T-helper 2 cell (primary cell): ENCODE measurements around the gene IFT25.

Experiments
- DNase-seq, 5 experiments: peaks; one replicate each; pipeline versions ENCODE4 v3.0.0 to v3.0.0-alpha.2; 2012 to 2022

The IFT25 gene

GRCh38 chr1:53927376-53927881, 18.1 kb downstream of the IFT25 start:
- DNase-seq = no peak

- peak in 1 of 5 experiments; percentile 56 for DNase-seq
Observed at GRCh38 chr1:53919675-53920066, 25.8 kb downstream of the IFT25 start.

- DNase-seq = no peak
Observed at GRCh38 chr1:53918343-53918742, 27.2 kb downstream of the IFT25 start.

GRCh38 chr1:53913352-53914033, 32.0 kb downstream of the IFT25 start:
- peak in 1 of 5 experiments; percentile 16 for DNase-seq

- no peak for DNase-seq
Observed at GRCh38 chr1:53911442-53911841, 34.1 kb downstream of the IFT25 start.

- DNase-seq = no peak
Observed at GRCh38 chr1:53909946-53910345, 35.6 kb downstream of the IFT25 start.

GRCh38 chr1:53906121-53906520, 39.4 kb downstream of the IFT25 start:
- no peak for DNase-seq

GRCh38 chr1:53905509-53905908, 40.0 kb downstream of the IFT25 start:
- no peak for DNase-seq

- DNase-seq = no peak
Observed at GRCh38 chr1:53902235-53903138, 43.0 kb downstream of the IFT25 start.

GRCh38 chr1:53899708-53900107, 45.8 kb downstream of the IFT25 start:
- no peak for DNase-seq

- no peak for DNase-seq
Observed at GRCh38 chr1:53899206-53899628, 46.3 kb downstream of the IFT25 start.

- DNase-seq = no peak
Observed at GRCh38 chr1:53896635-53897229, 48.8 kb downstream of the IFT25 start.

GRCh38 chr1:53895421-53895820, 50.1 kb downstream of the IFT25 start:
- no peak for DNase-seq

- DNase-seq = no peak
Observed at GRCh38 chr1:53894644-53895043, 50.9 kb downstream of the IFT25 start.

GRCh38 chr1:53893999-53894636, 51.4 kb downstream of the IFT25 start, which contains the start of gene DIO1:
DIO1 (plus strand) TSS chr1:53894187; CDS start chr1:53894211, 24 bp downstream.
- DNase-seq = no peak

- DNase-seq = no peak
Observed at GRCh38 chr1:53892911-53893310, 52.6 kb downstream of the IFT25 start.

GRCh38 chr1:53891678-53892077, 53.8 kb downstream of the IFT25 start:
- no peak for DNase-seq

- DNase-seq = no peak
Observed at GRCh38 chr1:53891018-53891417, 54.5 kb downstream of the IFT25 start.

GRCh38 chr1:53890522-53890941, 55.0 kb downstream of the IFT25 start:
- DNase-seq = peak in 1 of 5 experiments; percentile 29

GRCh38 chr1:53889304-53890298, 55.9 kb downstream of the IFT25 start, which contains the start of gene YIPF1:
YIPF1 (minus strand) TSS chr1:53889797; CDS start chr1:53888937, 860 bp downstream.
- DNase-seq = peak; percentile 66 to 92 (median 76)

GRCh38 chr1:53888681-53889080, 56.8 kb downstream of the IFT25 start:
- peak in 1 of 5 experiments; percentile 8 for DNase-seq
